ENCODE measurements around the gene SH3BP2. TPM values are rescaled to one million over a fixed set of nuclear protein-coding genes. Genes with fewer than 3 reads are reported as not detected.

Gene SH3BP2
- total and polyA plus RNA-seq, 9 donors, result 5.3 to 46.9 (median 22.7) TPM

DNA sequence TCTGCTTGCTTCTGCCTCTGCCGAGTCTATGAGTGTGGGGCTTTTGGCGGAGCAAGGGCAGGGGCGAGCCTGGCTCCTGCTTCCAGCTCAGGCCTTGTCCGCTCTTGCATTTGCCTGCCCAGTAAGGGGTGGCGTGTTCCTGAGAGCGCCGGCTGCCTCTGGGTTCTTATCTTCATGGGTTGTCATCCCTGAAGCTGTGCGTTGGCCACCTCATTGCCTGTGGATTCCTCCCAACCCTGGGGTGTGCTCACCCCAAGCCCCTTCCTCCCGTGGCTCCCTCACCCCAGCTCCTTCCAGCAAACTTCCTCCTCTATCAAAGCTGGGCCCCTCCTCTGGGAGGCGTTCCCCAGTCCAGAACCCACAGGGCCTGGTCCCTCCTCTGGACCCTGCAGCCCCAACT lies 17.5 kb downstream of the SH3BP2 start:
- no peak for DNase-seq
- WGBS, 3 donors, result 85 to 92% (median 91%) methylated on average over 9 to 10 of the region's 10 CpGs
- Histone ChIP-seq H3K4me3 (no peak overlapping the region), H3K27me3 (no peaks in the 10 kb centered on the region), H3K9me3 (no peaks in the 10 kb centered on the region), H3K36me3 (no peaks in the 10 kb centered on the region), H3K27ac (no peak overlapping the region), H3K4me1 (ENCODE audit: insufficient read depth) (peaks cover 29% of the 10 kb centered on the region)
- no peak for TF ChIP-seq EP300 (IDR thresholded peaks at IDR 0.05)
- no peak for TF ChIP-seq POLR2A (IDR thresholded peaks at IDR 0.05)
- TF ChIP-seq, protein P1, sequence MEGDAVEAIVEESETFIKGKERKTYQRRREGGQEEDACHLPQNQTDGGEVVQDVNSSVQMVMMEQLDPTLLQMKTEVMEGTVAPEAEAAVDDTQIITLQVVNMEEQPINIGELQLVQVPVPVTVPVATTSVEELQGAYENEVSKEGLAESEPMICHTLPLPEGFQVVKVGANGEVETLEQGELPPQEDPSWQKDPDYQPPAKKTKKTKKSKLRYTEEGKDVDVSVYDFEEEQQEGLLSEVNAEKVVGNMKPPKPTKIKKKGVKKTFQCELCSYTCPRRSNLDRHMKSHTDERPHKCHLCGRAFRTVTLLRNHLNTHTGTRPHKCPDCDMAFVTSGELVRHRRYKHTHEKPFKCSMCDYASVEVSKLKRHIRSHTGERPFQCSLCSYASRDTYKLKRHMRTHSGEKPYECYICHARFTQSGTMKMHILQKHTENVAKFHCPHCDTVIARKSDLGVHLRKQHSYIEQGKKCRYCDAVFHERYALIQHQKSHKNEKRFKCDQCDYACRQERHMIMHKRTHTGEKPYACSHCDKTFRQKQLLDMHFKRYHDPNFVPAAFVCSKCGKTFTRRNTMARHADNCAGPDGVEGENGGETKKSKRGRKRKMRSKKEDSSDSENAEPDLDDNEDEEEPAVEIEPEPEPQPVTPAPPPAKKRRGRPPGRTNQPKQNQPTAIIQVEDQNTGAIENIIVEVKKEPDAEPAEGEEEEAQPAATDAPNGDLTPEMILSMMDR (IDR thresholded peaks at IDR 0.05), result no peak
- intact Hi-C loops (cut with DNase I), result no loop called here

DNA sequence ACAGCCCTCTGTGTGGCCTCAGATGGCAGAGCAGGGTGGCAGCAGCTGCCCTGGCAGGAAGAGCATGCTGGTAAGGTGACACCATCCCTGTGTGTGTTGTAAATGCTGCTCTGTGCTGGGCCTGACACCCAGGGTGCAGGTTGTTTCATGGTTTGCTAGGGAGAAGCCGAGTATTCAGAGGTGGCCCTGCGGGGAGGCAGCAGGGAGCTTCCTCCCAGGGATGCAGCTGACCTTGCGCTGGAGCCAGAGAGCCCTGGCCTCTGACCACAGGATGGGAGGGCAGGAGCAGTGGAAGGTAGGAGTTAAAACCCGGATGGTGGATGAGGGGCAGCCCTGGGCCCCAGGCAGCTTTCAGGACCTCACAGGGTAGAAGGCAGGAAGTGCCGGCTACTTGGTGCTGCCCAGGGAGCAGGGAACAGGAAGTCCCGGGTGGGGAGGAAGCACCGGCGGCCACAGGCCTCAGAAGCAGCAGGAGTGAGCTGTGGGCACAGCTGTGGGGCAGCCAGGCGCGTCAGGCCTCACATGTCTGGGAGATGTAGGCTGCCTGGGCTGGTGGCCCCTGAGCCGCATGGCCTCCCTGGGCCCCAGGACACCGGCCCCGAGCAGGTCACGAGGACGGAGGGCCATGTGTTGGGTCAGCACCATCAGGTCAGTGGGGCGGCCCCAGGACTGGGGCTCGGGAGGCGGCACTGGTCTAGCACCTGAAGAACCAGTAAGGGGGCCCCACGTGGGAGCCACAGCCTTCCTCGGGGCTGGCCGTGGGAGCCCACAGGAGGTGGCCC lies 19.1 kb downstream of the SH3BP2 start:
- peak in 4 of 5 donors; percentile 50 to 74 (median 56) for DNase-seq

DNA sequence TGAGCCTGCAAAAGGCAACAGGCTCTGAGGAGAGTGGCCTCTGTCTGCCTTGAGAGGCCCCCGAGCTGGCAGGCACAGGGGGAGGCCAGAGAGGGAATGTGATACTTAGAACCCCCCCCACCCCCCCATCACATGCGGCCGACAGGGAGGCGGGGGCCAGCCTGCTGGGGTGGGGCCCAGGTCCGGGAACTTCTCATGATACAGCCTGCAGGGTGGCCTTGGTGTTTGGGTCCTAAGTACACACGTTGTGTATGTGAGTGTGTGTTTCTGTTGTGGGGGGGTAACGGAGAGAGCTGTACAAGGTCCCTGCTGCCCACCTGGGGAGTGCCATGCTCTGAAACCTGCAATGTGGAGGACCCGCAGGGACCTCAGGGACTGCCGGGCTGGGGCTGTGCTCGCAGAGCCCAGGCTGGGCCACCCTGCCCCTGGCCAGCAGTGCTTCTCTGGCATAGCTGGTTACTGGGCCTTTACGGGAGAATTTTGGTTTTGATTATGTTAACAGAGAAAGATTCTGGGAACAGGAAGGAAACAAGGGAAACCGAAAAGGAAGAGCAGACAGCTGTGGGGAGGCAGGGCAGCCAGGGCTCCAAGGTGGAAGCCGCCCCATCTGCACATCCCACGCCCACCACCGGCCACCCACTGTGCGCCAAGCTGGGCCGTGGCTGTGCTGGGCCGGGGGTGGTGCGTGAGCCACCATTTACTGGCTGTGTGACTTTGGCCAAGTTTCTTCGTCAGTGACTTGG lies 19.9 kb downstream of the SH3BP2 start:
- H3K4me3 ChIP-seq, result peak overlapping the region; percentile 7
- 30 to 62% (median 34%) methylated on average over 18 to 20 of the region's 20 CpGs for WGBS, 3 donors
- H3K27me3 ChIP-seq, result no peaks in the 10 kb centered on the region
- intact Hi-C loops (cut with DNase I), result no loop called here
- H3K36me3 ChIP-seq, result no peaks in the 10 kb centered on the region
- no peak for DNase-seq
- H3K27ac ChIP-seq, result peak overlapping the region; percentile 6 to 29
- peaks cover 19% of the 10 kb centered on the region for H3K4me1 ChIP-seq (ENCODE audit: insufficient read depth)
- TF ChIP-seq, protein P1 (IDR thresholded peaks at IDR 0.05), result no peak
- TF ChIP-seq POLR2A (IDR thresholded peaks at IDR 0.05) (no peak), EP300 (IDR thresholded peaks at IDR 0.05) (no peak)
- H3K9me3 ChIP-seq, result no peaks in the 10 kb centered on the region

More for the DNA sequence above, 19.1 kb downstream of the SH3BP2 start:
- peak overlapping the region in 1 of 2 donors; percentile 29 for H3K27ac ChIP-seq
- WGBS, 3 donors, result 36 to 53% (median 37%) methylated on average over 21 of the region's 21 CpGs
- TF ChIP-seq, protein P1 (IDR thresholded peaks at IDR 0.05), result no peak
- TF ChIP-seq POLR2A (IDR thresholded peaks at IDR 0.05) (no peak), EP300 (IDR thresholded peaks at IDR 0.05) (no peak)
- H3K27me3 ChIP-seq, result no peaks in the 10 kb centered on the region
- H3K4me1 ChIP-seq (ENCODE audit: insufficient read depth), result peaks cover 19% of the 10 kb centered on the region
- no peaks in the 10 kb centered on the region for H3K9me3 ChIP-seq
- intact Hi-C loops (cut with DNase I), result no loop called here
- no peaks in the 10 kb centered on the region for H3K36me3 ChIP-seq
- H3K4me3 ChIP-seq, result peak overlapping the region; percentile 7

DNA sequence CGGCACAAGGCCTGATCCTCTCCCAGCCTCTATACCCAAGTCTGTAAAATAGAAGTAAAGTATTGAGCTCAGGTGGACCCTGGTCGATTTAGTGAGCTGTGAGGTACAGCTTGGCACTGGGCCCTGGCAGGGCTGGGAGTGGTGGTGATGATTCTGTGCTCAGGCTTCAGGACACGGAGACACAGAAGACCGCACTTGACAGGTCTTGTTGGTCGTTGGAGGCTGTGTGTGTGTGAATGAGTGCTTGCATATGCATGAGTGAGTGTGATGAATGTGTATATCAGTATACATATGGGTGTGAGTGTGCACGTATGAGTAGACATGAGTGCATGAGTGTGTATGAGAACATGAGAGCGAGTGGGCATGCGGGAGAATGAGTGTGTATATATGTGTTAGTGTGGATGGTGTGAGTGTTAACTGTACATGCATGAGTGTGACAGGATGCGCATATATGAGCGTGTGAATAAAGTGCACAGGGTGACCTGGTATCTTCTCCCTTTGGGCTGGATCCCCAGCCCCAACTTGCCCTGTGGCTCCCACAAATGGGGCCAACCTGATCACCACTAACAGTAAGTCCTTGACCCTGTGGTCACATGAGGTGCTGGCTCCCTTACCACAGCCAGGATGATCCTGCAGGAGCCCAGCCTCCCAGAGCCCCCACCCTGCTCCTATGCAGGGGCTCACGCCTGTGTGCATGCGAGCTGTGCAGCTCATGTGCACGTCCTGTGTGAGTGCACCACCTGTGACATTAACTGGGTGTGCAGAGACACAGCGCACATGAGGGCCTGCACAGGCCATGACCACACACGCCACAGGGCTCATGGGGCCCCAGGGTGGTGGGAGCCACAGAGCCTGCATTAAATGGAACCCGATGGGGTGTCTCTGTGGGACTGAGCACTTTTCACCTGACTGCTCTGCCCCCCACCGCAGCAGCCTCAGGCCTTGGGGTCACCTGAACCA lies 20.8 kb downstream of the SH3BP2 start:
- Histone ChIP-seq H3K36me3 (no peaks in the 10 kb centered on the region), H3K27me3 (no peaks in the 10 kb centered on the region), H3K9me3 (no peaks in the 10 kb centered on the region), H3K4me1 (ENCODE audit: insufficient read depth) (peaks cover 21% of the 10 kb centered on the region), H3K4me3 (no peak overlapping the region), H3K27ac (peak overlapping the region in 1 of 2 donors; percentile 6)
- intact Hi-C loops (cut with DNase I), result no loop called here
- DNase-seq, result no peak
- 85 to 91% (median 87%) methylated on average over 17 of the region's 17 CpGs for WGBS, 3 donors
- TF ChIP-seq, protein P1 (IDR thresholded peaks at IDR 0.05), result no peak
- TF ChIP-seq POLR2A (IDR thresholded peaks at IDR 0.05), result no peak
- TF ChIP-seq EP300 (IDR thresholded peaks at IDR 0.05), result no peak
